Measurements from ENCODE around the gene ROBO1.
A peak's percentile ranks its signal among the peaks of the same experiment; 100 is the strongest.

The ROBO1 gene

DNA sequence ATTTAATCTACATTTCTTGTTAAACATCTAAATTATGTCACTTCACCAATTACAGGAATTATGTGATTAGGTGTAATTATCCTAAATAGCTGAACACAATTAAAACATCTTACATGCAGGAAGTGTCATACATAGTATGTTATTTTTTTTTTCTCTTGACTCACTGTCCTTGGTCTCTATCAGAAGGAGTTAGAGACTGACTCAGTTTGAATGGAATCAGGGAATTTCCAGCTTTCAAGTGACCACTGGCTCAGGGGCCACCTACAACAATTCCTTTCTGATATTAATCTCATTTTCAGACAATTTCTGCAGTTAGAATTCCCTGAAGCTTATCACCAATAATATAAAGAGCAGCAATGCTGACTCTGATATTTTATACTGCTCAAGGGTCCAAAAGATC, 400.7 kb downstream of the ROBO1 start:
- Mint-ChIP-seq H3K27ac (no peak overlapping the region), H3K4me3 (no peak overlapping the region), H3K4me1 (no peaks in the 10 kb centered on the region), H3K9me3 (peaks cover 5% of the 10 kb centered on the region), H3K36me3 (ENCODE audit: low read depth) (no peaks in the 10 kb centered on the region), H3K27me3 (ENCODE audit: low read depth, poor library complexity) (no peaks in the 10 kb centered on the region)
- no peak for DNase-seq
- TF ChIP-seq, protein P1, sequence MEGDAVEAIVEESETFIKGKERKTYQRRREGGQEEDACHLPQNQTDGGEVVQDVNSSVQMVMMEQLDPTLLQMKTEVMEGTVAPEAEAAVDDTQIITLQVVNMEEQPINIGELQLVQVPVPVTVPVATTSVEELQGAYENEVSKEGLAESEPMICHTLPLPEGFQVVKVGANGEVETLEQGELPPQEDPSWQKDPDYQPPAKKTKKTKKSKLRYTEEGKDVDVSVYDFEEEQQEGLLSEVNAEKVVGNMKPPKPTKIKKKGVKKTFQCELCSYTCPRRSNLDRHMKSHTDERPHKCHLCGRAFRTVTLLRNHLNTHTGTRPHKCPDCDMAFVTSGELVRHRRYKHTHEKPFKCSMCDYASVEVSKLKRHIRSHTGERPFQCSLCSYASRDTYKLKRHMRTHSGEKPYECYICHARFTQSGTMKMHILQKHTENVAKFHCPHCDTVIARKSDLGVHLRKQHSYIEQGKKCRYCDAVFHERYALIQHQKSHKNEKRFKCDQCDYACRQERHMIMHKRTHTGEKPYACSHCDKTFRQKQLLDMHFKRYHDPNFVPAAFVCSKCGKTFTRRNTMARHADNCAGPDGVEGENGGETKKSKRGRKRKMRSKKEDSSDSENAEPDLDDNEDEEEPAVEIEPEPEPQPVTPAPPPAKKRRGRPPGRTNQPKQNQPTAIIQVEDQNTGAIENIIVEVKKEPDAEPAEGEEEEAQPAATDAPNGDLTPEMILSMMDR (IDR thresholded peaks at IDR 0.05): no peak

DNA sequence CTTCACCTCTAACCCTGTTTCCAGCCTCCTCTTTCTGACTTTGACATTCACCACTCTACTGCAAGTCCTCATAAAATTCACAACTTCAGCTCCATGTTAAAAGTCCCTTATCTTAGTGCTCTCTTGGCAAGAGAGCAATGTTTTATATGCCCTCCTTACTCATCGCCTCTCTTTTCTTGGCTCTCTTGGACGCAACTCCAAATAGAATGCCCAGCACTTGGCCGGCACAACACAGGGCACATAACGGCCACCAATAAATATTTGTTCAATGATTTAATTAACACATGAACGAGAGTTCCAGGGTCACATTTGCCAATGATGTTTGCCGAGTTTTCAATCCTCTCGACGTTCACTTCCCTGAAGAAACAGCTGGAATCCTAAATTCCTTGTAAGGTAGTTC, 401.4 kb downstream of the ROBO1 start:
- Mint-ChIP-seq H3K36me3 (ENCODE audit: low read depth) (no peaks in the 10 kb centered on the region), H3K9me3 (peaks cover 2% of the 10 kb centered on the region), H3K27ac (no peak overlapping the region), H3K4me1 (no peaks in the 10 kb centered on the region), H3K4me3 (no peak overlapping the region), H3K27me3 (ENCODE audit: low read depth, poor library complexity) (no peaks in the 10 kb centered on the region)
- no peak for DNase-seq
- TF ChIP-seq, protein P1 (IDR thresholded peaks at IDR 0.05): no peak

DNA sequence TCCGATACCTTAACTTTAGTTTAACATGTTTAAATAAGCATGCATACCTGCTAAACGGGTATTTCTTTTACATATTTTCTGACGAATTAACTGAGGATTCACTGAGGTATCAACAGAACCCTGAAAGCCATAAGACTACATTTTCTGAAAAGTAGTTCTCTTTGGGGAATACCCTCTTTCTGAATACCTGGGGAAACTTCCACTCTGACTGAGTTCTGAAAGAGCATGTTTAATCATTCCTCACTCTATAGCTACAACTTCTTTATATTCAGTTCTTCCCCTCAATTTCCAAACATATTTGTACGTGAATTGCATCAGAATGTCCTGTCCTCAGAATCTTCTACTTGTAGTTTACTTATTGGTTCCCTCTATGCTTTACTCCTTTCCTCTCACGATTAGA, 403.0 kb downstream of the ROBO1 start:
- no peak for DNase-seq
- TF ChIP-seq, protein P1 (IDR thresholded peaks at IDR 0.05): no peak
- H3K27ac Mint-ChIP-seq: no peak overlapping the region

DNA sequence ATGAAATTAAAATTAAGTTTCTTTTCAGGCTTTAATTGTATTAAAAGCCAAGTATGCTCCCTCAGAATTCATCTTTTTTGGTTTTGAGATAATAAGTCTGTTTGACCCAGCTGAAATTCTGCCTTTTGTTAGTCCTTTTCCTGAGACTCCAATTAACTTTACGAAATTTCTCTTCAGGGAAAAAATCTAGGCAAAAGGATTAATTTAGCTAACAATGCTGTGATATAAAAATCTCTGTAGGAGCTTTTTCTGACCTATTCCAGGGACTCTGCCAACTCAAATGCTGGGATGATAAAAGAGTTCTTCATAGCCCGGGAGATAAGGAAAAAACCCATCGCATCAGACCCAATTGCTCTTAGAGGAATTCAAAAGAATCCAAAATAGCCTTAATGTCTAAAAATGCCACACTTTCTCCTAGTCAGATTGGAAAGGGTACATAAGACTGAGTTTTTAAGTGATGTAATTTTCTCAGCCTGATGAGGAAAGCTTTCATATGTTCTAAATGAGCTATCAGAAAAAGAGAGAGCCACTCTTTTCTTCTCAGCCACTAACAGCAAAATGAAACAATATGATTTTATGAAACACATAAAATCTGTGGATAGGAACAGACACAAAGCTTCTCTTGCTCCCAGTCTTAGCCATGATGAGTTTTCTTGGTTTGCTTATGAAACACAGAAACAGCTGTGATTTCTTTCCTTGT, 405.1 kb downstream of the ROBO1 start:
- no peak overlapping the region for H3K27ac Mint-ChIP-seq
- H3K4me1 Mint-ChIP-seq: no peaks in the 10 kb centered on the region
- no peak overlapping the region for H3K4me3 Mint-ChIP-seq
- TF ChIP-seq, protein P1 (IDR thresholded peaks at IDR 0.05): no peak
- no peaks in the 10 kb centered on the region for H3K9me3 Mint-ChIP-seq
- no peaks in the 10 kb centered on the region for H3K27me3 Mint-ChIP-seq (ENCODE audit: low read depth, poor library complexity)
- H3K36me3 Mint-ChIP-seq (ENCODE audit: low read depth): no peaks in the 10 kb centered on the region
- DNase-seq: no peak

More for the DNA sequence above, 403.0 kb downstream of the ROBO1 start:
- H3K36me3 Mint-ChIP-seq (ENCODE audit: low read depth): no peaks in the 10 kb centered on the region
- H3K9me3 Mint-ChIP-seq: no peaks in the 10 kb centered on the region
- H3K27me3 Mint-ChIP-seq (ENCODE audit: low read depth, poor library complexity): no peaks in the 10 kb centered on the region
- H3K4me3 Mint-ChIP-seq: no peak overlapping the region
- H3K4me1 Mint-ChIP-seq: no peaks in the 10 kb centered on the region

DNA sequence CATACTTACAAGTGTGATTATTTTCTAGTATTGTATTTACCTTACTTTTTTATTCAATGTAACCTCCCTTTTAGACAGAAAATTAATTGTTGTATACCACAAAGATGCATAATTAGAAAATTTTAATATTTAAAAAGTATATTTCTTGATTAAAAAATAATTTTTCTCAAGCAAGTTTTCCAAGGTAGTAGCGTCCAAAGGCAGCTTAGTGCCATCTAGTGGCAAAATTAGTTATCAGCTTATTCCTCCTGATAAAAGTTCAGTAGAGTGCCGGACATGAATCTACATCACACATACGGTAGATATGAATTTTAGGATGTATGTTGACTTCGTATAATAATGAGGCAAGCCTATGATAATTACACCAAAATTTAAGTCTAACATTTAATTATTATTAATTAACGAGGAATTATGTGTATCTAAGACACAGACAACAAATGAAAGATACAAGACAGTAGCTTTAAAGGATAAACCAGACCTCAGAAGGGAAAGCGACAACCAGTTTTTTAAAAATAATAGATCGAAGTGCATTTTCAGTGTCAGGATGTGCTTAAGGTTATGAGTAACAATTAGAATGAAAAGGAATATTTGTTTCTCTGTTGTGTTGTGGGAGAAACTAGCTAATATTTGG, 405.9 kb downstream of the ROBO1 start:
- TF ChIP-seq, protein P1 (IDR thresholded peaks at IDR 0.05): peak; percentile 83
- H3K9me3 Mint-ChIP-seq: no peaks in the 10 kb centered on the region
- DNase-seq: peak; percentile 16
- H3K36me3 Mint-ChIP-seq (ENCODE audit: low read depth): no peaks in the 10 kb centered on the region
- H3K27me3 Mint-ChIP-seq (ENCODE audit: low read depth, poor library complexity): no peaks in the 10 kb centered on the region
- H3K27ac Mint-ChIP-seq: no peak overlapping the region
- no peak overlapping the region for H3K4me3 Mint-ChIP-seq
- no peaks in the 10 kb centered on the region for H3K4me1 Mint-ChIP-seq

DNA sequence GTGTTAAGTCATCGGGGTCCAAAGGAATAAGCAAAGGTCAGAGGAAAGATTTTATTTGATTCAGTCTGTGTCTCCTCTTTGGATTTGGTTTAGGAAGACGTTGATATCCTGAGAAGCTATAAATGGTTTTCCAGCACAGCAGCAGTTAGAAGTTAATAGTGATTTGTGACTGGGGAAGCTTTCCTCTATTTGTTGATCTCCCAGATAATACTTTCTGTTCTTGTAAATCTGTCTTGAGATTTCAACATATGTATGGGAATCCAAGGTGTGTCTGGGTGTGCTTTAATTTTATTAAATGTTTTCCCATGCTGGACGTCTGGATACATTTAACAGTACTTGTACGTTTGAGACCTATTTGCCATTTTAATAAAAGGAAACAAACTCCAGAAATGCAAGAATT, 409.5 kb downstream of the ROBO1 start:
- no peak overlapping the region for H3K4me3 Mint-ChIP-seq
- H3K27ac Mint-ChIP-seq: peak overlapping the region; percentile 13
- H3K27me3 Mint-ChIP-seq (ENCODE audit: low read depth, poor library complexity): no peaks in the 10 kb centered on the region
- TF ChIP-seq, protein P1 (IDR thresholded peaks at IDR 0.05): no peak
- DNase-seq: no peak
- no peaks in the 10 kb centered on the region for H3K4me1 Mint-ChIP-seq
- H3K9me3 Mint-ChIP-seq: no peaks in the 10 kb centered on the region
- no peaks in the 10 kb centered on the region for H3K36me3 Mint-ChIP-seq (ENCODE audit: low read depth)
